DMS 273 (cell line): ENCODE results near the gene OR5A1.
"Not testable (repeated sequence)": the region's sequence is repeated elsewhere in the genome, so short reads cannot be mapped to it uniquely, and the experiment has no call there.

Experiments used
- DNase-seq: peaks from one replicate; lab custom pipeline; 2025; ENCODE audit not compliant: unreplicated experiment; lab: John Stamatoyannopoulos, UW

The OR5A1 gene

GRCh38 chr11:59436169-59436568 lies at the start of gene OR5A1:
OR5A1 (plus strand) TSS chr11:59436469; CDS start chr11:59443169, 6,700 bp downstream.
- DNase-seq: no peak

GRCh38 chr11:59394186-59394585 lies 42.1 kb upstream of the OR5A1 start:
- DNase-seq: peak; percentile 40

- DNase-seq: no peak
Measured at GRCh38 chr11:59400461-59401261, 35.6 kb upstream of the OR5A1 start.

GRCh38 chr11:59401262-59401552 lies 35.1 kb upstream of the OR5A1 start:
- DNase-seq: no peak

- DNase-seq: peak; percentile 11
Measured at GRCh38 chr11:59403546-59403945, 32.7 kb upstream of the OR5A1 start.

- DNase-seq: no peak
Measured at GRCh38 chr11:59413646-59414045, 22.6 kb upstream of the OR5A1 start.

GRCh38 chr11:59415111-59415510 lies 21.2 kb upstream of the OR5A1 start:
- DNase-seq: no peak

GRCh38 chr11:59416613-59417012 lies 19.7 kb upstream of the OR5A1 start:
- peak; percentile 36 for DNase-seq

GRCh38 chr11:59417023-59417422 lies 19.2 kb upstream of the OR5A1 start:
- peak; percentile 75 for DNase-seq

- DNase-seq: peak; percentile 89
Measured at GRCh38 chr11:59418156-59418555, 18.1 kb upstream of the OR5A1 start.

GRCh38 chr11:59423835-59424234 lies 12.4 kb upstream of the OR5A1 start:
- no peak for DNase-seq

- no peak for DNase-seq
Measured at GRCh38 chr11:59425131-59425530, 11.1 kb upstream of the OR5A1 start.

- DNase-seq: peak; percentile 12
Measured at GRCh38 chr11:59426361-59427067, 9.8 kb upstream of the OR5A1 start, which contains the start of gene OR5A2. OR5A2 (minus strand) TSS chr11:59426413; CDS start chr11:59422953, 3,460 bp downstream.

GRCh38 chr11:59427068-59427382 lies 9.2 kb upstream of the OR5A1 start:
- DNase-seq: no peak

GRCh38 chr11:59429924-59430516 lies 6.2 kb upstream of the OR5A1 start:
- DNase-seq: peak; percentile 77

GRCh38 chr11:59437770-59438169 lies 1.5 kb downstream of the OR5A1 start:
- DNase-seq: peak; percentile 54

- DNase-seq: not testable (repeated sequence)
Measured at GRCh38 chr11:59445624-59446023, 9.4 kb downstream of the OR5A1 start.

- DNase-seq: no peak
Measured at GRCh38 chr11:59448484-59448883, 12.2 kb downstream of the OR5A1 start.

- DNase-seq: no peak
Measured at GRCh38 chr11:59456661-59457060, 20.4 kb downstream of the OR5A1 start, which contains the start of gene OR4D6. OR4D6 (plus strand) TSS chr11:59456961; CDS start chr11:59456961, 0 bp downstream.

- DNase-seq: no peak
Measured at GRCh38 chr11:59459916-59460315, 23.6 kb downstream of the OR5A1 start.

- peak; percentile 31 for DNase-seq
Measured at GRCh38 chr11:59463190-59463641, 26.9 kb downstream of the OR5A1 start.

- DNase-seq: no peak
Measured at GRCh38 chr11:59473015-59473414, 36.7 kb downstream of the OR5A1 start, which contains the start of gene OR4D10. OR4D10 (plus strand) TSS chr11:59473315; CDS start chr11:59477430, 4,115 bp downstream.
